Gastroesophageal sphincter (tissue), 4 donors: ENCODE results near the gene FAM83D. TPM values are rescaled to one million over a fixed set of nuclear protein-coding genes. Genes with fewer than 3 reads are reported as not detected.
A peak's percentile ranks its signal among the peaks of the same experiment; 100 is the strongest.

Experiments used
- ATAC-seq: fragments of 150-250 bp; one replicate; pipeline ENCODE4 v1.9.1; 2016; ENCODE audit warnings: mild to moderate bottlenecking, moderate library complexity
- H3K27ac ChIP-seq, 4 donors: fragments of 200-600 bp; sonication (generic) in 3 of 4; 1 replicate in 3 of 4; 2 replicates in 1 of 4; pipeline ENCODE4 v1.5.1; 2016 to 2019
- H3K27me3 ChIP-seq: fragments of 200-600 bp; sonication (generic); one replicate; pipeline ENCODE4 v1.5.1; 2019
- H3K36me3 ChIP-seq, 2 donors: fragments of 200-600 bp; sonication (generic); one replicate each; pipeline ENCODE4 v1.5.1; 2019; ENCODE audit warnings: control low read depth in 1 of 2
- H3K4me1 ChIP-seq, 3 donors: fragments of 200-600 bp; sonication (generic); 1 replicate in 2 of 3; 2 replicates in 1 of 3; pipeline ENCODE4 v1.5.1; 2016 to 2019; ENCODE audit warnings: control low read depth in 2 of 3
- H3K4me3 ChIP-seq, 2 donors: fragments of 200-600 bp; sonication (generic); one replicate each; pipeline ENCODE4 v1.5.1; 2019; ENCODE audit warnings: mild to moderate bottlenecking in 1 of 2, moderate library complexity in 1 of 2
- H3K9me3 ChIP-seq, 3 donors: fragments of 200-600 bp; sonication (generic); one replicate each; pipeline ENCODE4 v1.5.1; 2017 to 2019; ENCODE audit warnings: control low read depth in 2 of 3
- EP300 ChIP-seq: sonication (generic); formaldehyde crosslinking; IDR thresholded peaks from one replicate; pipeline ENCODE4 v1.6.1; 2017; ENCODE audit warnings: antibody characterized with exemption, mild to moderate bottlenecking
- POLR2A ChIP-seq, 2 donors: fragments of 450-650 bp; IDR thresholded peaks; one replicate each; pipeline ENCODE4 v1.6.1; 2017; ENCODE audit warnings: antibody characterized with exemption in 2 of 2, mild to moderate bottlenecking in 2 of 2, moderate library complexity in 1 of 2
- POLR2AphosphoS5 ChIP-seq: sonication (generic); formaldehyde crosslinking; IDR thresholded peaks from one replicate; pipeline ENCODE4 v1.6.1; 2017; ENCODE audit warnings: antibody characterized with exemption
- WGBS, 2 donors: methylation state at CpG; one replicate each; pipeline ENCODE4 v1.1.5; 2018; ENCODE audit warnings: low coverage in 1 of 2; 5-methylcytosine and 5-hydroxymethylcytosine counted together
- total RNA-seq, 4 donors: library from RNA; depleted of rRNA; stranded (reverse); fragments of >200 nt; gene quantifications; one replicate each; pipeline ENCODE4 v1.1.0, GENCODE V29; 2016
- TF ChIP-seq, protein P1 (sequence below), 4 experiments: fragments of 200-600 bp in 2 of 4; fragments of 450-650 bp in 2 of 4; sonication (generic) in 1 of 4; IDR thresholded peaks; one replicate each; pipeline ENCODE4 v1.5.1; 2017 to 2019; ENCODE audit warnings: antibody characterized with exemption in 4 of 4, mild to moderate bottlenecking in 2 of 4, moderate library complexity in 2 of 4

FAM83D gene
- total RNA-seq, 4 donors from 2014 or later = 62.7 to 240 (median 158) TPM

DNA sequence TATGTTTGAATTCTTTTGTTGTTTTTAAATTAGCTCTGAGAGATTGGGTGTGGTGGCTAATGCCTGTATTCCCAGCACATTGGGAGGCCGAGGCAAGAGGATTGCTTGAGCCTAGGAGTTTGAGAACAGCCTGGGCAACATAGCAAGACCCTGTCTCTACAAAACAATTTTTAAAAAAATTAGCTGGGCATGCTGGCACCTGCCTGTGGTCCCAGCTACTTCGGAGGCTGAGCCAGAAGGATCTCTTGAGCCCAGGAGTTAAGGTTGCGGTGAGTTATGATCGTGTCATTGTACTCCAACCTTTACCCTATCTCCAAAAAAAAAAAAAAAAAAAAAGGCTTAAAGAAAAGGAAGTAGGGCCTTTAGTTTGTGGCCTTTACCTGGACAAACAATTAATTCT lies 58.8 kb downstream of the FAM83D start:
- no peak for TF ChIP-seq POLR2A (IDR thresholded peaks at IDR 0.05)
- TF ChIP-seq, protein P1, sequence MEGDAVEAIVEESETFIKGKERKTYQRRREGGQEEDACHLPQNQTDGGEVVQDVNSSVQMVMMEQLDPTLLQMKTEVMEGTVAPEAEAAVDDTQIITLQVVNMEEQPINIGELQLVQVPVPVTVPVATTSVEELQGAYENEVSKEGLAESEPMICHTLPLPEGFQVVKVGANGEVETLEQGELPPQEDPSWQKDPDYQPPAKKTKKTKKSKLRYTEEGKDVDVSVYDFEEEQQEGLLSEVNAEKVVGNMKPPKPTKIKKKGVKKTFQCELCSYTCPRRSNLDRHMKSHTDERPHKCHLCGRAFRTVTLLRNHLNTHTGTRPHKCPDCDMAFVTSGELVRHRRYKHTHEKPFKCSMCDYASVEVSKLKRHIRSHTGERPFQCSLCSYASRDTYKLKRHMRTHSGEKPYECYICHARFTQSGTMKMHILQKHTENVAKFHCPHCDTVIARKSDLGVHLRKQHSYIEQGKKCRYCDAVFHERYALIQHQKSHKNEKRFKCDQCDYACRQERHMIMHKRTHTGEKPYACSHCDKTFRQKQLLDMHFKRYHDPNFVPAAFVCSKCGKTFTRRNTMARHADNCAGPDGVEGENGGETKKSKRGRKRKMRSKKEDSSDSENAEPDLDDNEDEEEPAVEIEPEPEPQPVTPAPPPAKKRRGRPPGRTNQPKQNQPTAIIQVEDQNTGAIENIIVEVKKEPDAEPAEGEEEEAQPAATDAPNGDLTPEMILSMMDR (IDR thresholded peaks at IDR 0.05) = no peak
- TF ChIP-seq EP300 = no peak
- no peak for TF ChIP-seq POLR2AphosphoS5
- peak overlapping the region; percentile 77 to 91 (median 87) for H3K27ac ChIP-seq
- WGBS, 2 donors = 45 to 62% methylated on average over 3 to 4 of the region's 4 CpGs
- H3K9me3 ChIP-seq = no peaks in the 10 kb centered on the region
- peaks cover 0 to 13% of the 10 kb centered on the region in 2 donors for H3K36me3 ChIP-seq
- H3K4me1 ChIP-seq = peaks cover 10 to 79% (median 12%) of the 10 kb centered on the region in 3 donors
- H3K27me3 ChIP-seq = no peaks in the 10 kb centered on the region
- H3K4me3 ChIP-seq = no peak overlapping the region
- ATAC-seq = no peak

DNA sequence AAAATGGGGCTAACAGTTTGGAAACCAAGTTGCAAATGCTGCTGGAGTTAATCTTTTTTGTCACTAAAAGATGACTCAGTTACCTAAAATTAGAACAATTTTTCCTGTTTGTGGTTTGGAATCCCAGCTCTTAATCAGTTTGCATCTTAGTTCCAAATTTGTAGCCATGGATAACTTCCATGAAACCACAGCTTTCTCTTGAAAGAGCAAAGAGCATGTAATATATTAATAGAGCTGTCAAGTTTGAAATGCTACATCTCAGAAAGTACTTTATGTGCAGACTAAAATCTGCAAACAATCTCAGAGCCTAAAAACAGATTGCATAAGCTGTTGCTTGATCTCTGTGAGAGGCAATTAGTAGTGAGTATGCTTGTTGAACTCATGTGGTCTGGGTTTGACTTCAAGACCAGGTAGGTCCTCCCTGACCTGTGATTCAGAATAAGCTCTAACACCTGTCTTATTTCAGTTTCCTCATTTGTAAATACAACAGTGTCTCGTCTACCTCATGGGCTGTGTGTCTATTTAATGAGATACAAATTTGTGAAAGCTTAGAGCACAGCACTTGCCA lies 59.5 kb downstream of the FAM83D start:
- Histone ChIP-seq H3K27me3 (no peaks in the 10 kb centered on the region), H3K4me1 (peaks cover 10 to 76% (median 12%) of the 10 kb centered on the region in 3 donors), H3K36me3 (peaks cover 0 to 16% of the 10 kb centered on the region in 2 donors), H3K9me3 (no peaks in the 10 kb centered on the region), H3K4me3 (no peak overlapping the region), H3K27ac (peak overlapping the region; percentile 77 to 91 (median 87))
- no peak for TF ChIP-seq POLR2A (IDR thresholded peaks at IDR 0.05)
- TF ChIP-seq EP300 = peak; percentile 73
- TF ChIP-seq POLR2AphosphoS5 = peak; percentile 98
- TF ChIP-seq, protein P1 (IDR thresholded peaks at IDR 0.05) = no peak
- 10 to 23% methylated on average over 1 of the region's 1 CpG for WGBS, 2 donors
- ATAC-seq = peak; percentile 92

DNA sequence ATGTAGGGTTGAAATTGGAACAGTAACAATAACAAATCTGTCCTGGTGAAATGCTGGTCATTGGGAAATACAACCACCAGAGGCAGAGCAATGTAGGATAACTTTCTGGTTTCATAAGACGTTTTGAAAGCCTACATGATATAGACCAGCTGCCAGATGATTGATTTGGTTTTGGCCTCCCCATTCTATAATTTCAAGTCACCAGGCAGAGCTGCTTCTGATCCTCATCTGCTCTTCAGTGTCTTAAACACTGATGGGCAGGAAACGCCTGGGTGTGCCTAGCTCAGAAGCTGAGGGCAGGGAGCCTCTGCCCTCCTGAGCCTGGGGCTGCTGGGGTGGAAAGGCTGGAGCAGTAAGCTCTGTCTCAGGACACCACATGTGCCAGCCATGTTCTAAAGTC lies 60.4 kb downstream of the FAM83D start:
- peak; percentile 70 for ATAC-seq
- no peak for TF ChIP-seq POLR2A (IDR thresholded peaks at IDR 0.05)
- TF ChIP-seq, protein P1 (IDR thresholded peaks at IDR 0.05) = peak in 3 of 4 experiments; percentile 26 to 60 (median 58)
- TF ChIP-seq POLR2AphosphoS5 = peak; percentile 95
- Histone ChIP-seq H3K9me3 (no peaks in the 10 kb centered on the region), H3K27ac (peak overlapping the region; percentile 55 to 91 (median 87)), H3K36me3 (peaks cover 0 to 16% of the 10 kb centered on the region in 2 donors), H3K27me3 (no peaks in the 10 kb centered on the region), H3K4me3 (no peak overlapping the region), H3K4me1 (peaks cover 10 to 71% (median 12%) of the 10 kb centered on the region in 3 donors)
- WGBS, 2 donors = 31 to 50% methylated on average over 1 of the region's 2 CpGs

DNA sequence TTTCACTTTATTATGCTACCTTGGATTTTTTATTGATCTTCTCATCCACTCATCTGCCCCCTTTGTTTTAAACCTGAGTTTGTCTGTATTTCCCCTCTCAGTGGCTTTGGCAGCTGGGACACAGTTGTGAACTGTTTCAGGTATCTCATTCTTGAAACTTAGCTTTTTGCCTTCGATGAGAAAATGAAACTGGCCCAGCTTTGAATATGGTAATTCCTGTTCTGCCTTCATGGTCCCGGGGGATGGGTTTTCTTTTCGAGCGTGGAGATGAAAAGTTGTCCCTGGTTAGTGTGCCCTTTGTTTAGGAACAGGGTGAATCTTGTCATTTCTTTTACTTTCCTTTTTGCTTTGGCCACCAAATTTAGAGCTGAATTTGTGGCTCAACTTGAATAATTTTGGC lies 61.6 kb downstream of the FAM83D start:
- Histone ChIP-seq H3K4me3 (no peak overlapping the region), H3K4me1 (peaks cover 10 to 60% (median 12%) of the 10 kb centered on the region in 3 donors), H3K27me3 (no peaks in the 10 kb centered on the region), H3K9me3 (no peaks in the 10 kb centered on the region), H3K27ac (peak overlapping the region; percentile 34 to 91 (median 87)), H3K36me3 (peaks cover 0 to 17% of the 10 kb centered on the region in 2 donors)
- ATAC-seq = no peak
- WGBS, 2 donors = 63 to 87% methylated on average over 4 of the region's 4 CpGs
- TF ChIP-seq POLR2AphosphoS5 = no peak
- TF ChIP-seq, protein P1 (IDR thresholded peaks at IDR 0.05) = no peak
- no peak for TF ChIP-seq POLR2A (IDR thresholded peaks at IDR 0.05)
- no peak for TF ChIP-seq EP300

DNA sequence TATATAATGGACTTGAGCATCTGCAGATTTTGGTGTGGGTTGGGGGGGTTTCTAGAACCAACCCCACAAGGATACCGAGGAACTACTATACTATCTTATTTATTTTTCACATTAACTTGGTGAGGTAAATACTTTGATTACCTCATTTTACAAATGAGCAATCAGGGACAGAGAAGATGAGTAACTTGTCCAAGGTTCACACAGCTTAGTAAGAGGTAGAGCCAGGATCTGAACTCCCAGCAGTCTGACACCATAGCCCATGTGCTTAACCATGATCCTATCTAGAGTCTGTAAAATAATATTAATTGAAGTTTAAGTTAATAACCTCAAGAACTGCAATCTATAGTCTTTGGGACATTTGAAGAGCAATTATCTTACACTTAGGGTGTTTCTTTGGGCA lies 64.5 kb downstream of the FAM83D start:
- Histone ChIP-seq H3K4me3 (no peak overlapping the region), H3K36me3 (peaks cover 0 to 36% of the 10 kb centered on the region in 2 donors), H3K27ac (no peak overlapping the region), H3K27me3 (no peaks in the 10 kb centered on the region), H3K9me3 (no peaks in the 10 kb centered on the region), H3K4me1 (peaks cover 2 to 43% (median 6%) of the 10 kb centered on the region in 3 donors)
- no peak for ATAC-seq
- TF ChIP-seq EP300 = no peak
- TF ChIP-seq, protein P1 (IDR thresholded peaks at IDR 0.05) = no peak
- no peak for TF ChIP-seq POLR2A (IDR thresholded peaks at IDR 0.05)
- TF ChIP-seq POLR2AphosphoS5 = no peak
- 89 to 100% methylated on average over 1 of the region's 1 CpG for WGBS, 2 donors
